Inferior parietal cortex (tissue), 1 donor: Measurements from ENCODE around the gene LEMD2.
A peak's percentile ranks its signal among the peaks of the same experiment; 100 is the strongest.

Source experiments
- DNase-seq: peaks from one replicate; pipeline ENCODE4 v3.0.0-alpha.2; 2016; ENCODE audit errors: extremely low spot score

LEMD2 gene

GRCh38 chr6:33819021-33819420 lies 30.1 kb upstream of the LEMD2 start:
- no peak for DNase-seq

- DNase-seq = no peak
Measured at GRCh38 chr6:33818293-33818692, 29.4 kb upstream of the LEMD2 start.

GRCh38 chr6:33817489-33817888 lies 28.6 kb upstream of the LEMD2 start:
- no peak for DNase-seq

GRCh38 chr6:33816911-33817310 lies 28.0 kb upstream of the LEMD2 start:
- DNase-seq = no peak

GRCh38 chr6:33815854-33816253 lies 26.9 kb upstream of the LEMD2 start:
- DNase-seq = peak; percentile 16

GRCh38 chr6:33813990-33814985 lies 25.4 kb upstream of the LEMD2 start:
- DNase-seq = no peak

- no peak for DNase-seq
Measured at GRCh38 chr6:33813246-33813904, 24.4 kb upstream of the LEMD2 start.

GRCh38 chr6:33812669-33813068 lies 23.7 kb upstream of the LEMD2 start:
- no peak for DNase-seq

GRCh38 chr6:33809594-33809993 lies 20.7 kb upstream of the LEMD2 start:
- no peak for DNase-seq

GRCh38 chr6:33808641-33809180 lies 19.8 kb upstream of the LEMD2 start:
- DNase-seq = no peak

GRCh38 chr6:33807606-33808005 lies 18.7 kb upstream of the LEMD2 start:
- no peak for DNase-seq

- no peak for DNase-seq
Measured at GRCh38 chr6:33806841-33807240, 17.9 kb upstream of the LEMD2 start.

GRCh38 chr6:33803571-33804053 lies 14.7 kb upstream of the LEMD2 start, which contains the start of gene MLN:
TSS of gene MLN (minus strand) at chr6:33804003. CDS start at chr6:33801163, 2,840 bp downstream.
- DNase-seq = no peak

- DNase-seq = no peak
Measured at GRCh38 chr6:33802186-33802958, 13.4 kb upstream of the LEMD2 start.

GRCh38 chr6:33801611-33802010 lies 12.7 kb upstream of the LEMD2 start:
- no peak for DNase-seq

GRCh38 chr6:33800248-33800969 lies 11.5 kb upstream of the LEMD2 start:
- DNase-seq = no peak

- no peak for DNase-seq
Measured at GRCh38 chr6:33799454-33800113, 10.7 kb upstream of the LEMD2 start.

GRCh38 chr6:33798343-33798848 lies 9.5 kb upstream of the LEMD2 start:
- no peak for DNase-seq

- DNase-seq = no peak
Measured at GRCh38 chr6:33797626-33798342, 8.9 kb upstream of the LEMD2 start.
